K562 (cell line): ENCODE measurements around the gene WBP2NL.

Source experiments
- ATF2 ChIP-seq: sonication (generic); formaldehyde crosslinking; IDR thresholded peaks from 2 replicates; pipeline ENCODE4 v1.8.1; 2022; ENCODE audit warnings: missing genetic modification reagents
- CTCF ChIP-seq, 3 experiments: IDR thresholded peaks in 2 of 3; conservative IDR thresholded peaks in 1 of 3; 2 replicates each; pipeline ENCODE4 v1.5.1; 2011 to 2012; ENCODE audit warnings: low read length in 3 of 3, mild to moderate bottlenecking in 3 of 3, control low read depth in 2 of 3, improper control_type of control experiment in 1 of 3, inconsistent platforms in 1 of 3, low read depth in 1 of 3, mixed read lengths in 1 of 3, moderate library complexity in 1 of 3; ENCODE audit not compliant: insufficient read depth in 2 of 3
- DDX20 ChIP-seq: fragments of 450-650 bp; IDR thresholded peaks from 2 replicates; pipeline ENCODE4 v1.6.1; 2016; ENCODE audit warnings: missing genetic modification characterization, low read depth, mild to moderate bottlenecking, missing compliant biosample characterization, moderate library complexity
- ETS2 ChIP-seq: IDR thresholded peaks from 2 replicates; pipeline ENCODE4 v1.6.1; 2016; ENCODE audit warnings: borderline replicate concordance, missing genetic modification characterization, mild to moderate bottlenecking, moderate library complexity, missing compliant biosample characterization; ENCODE audit not compliant: poor library complexity, severe bottlenecking
- MCM3 ChIP-seq: fragments of 450-650 bp; IDR thresholded peaks from 2 replicates; pipeline ENCODE4 v1.6.1; 2016
- POLR2A ChIP-seq: fragments of 450-650 bp; conservative IDR thresholded peaks from 2 replicates; pipeline ENCODE4 v1.6.1; 2016
- POLR2AphosphoS5 ChIP-seq: IDR thresholded peaks from 2 replicates; pipeline ENCODE4 v1.6.1; 2011; ENCODE audit warnings: mild to moderate bottlenecking, low read depth, low read length, moderate library complexity; ENCODE audit not compliant: control insufficient read depth, insufficient read depth
- ZBTB26 ChIP-seq: fragments of 450-650 bp; formaldehyde crosslinking; IDR thresholded peaks from 2 replicates; pipeline ENCODE4 v1.4.0; 2022; ENCODE audit warnings: missing genetic modification characterization
- ZNF398 ChIP-seq: fragments of 250-450 bp; sonication (Bioruptor Pico); IDR thresholded peaks from 2 replicates; pipeline ENCODE4 v1.8.0; 2021; ENCODE audit warnings: moderate library complexity, mild to moderate bottlenecking, inconsistent platforms

- no peak for TF ChIP-seq POLR2A
- TF ChIP-seq ATF2 (CRISPR knock-in tag), result no peak
- TF ChIP-seq MCM3, result no peak
- no peak for TF ChIP-seq CTCF (IDR thresholded peaks at IDR 0.05 in 2 of 3, conservative IDR thresholded peaks at IDR 0.05 in 1 of 3; ENCODE audit: insufficient read depth in 2 of 3, low read depth in 1 of 3, low read length in 3 of 3)
- TF ChIP-seq DDX20 (tag), result no peak
- no peak for TF ChIP-seq ZBTB26 (CRISPR knock-in tag)
- TF ChIP-seq ETS2, result no peak
- no peak for TF ChIP-seq ZNF398 (CRISPR knock-in tag)
- no peak for TF ChIP-seq POLR2AphosphoS5
Observed at GRCh38 chr22:42016111-42016510, 17.5 kb downstream of the WBP2NL start.
